Natural killer cell (primary cell): ENCODE data around the gene PCNA. TPM values are rescaled to one million over a fixed set of nuclear protein-coding genes. Genes with fewer than 3 reads are reported as not detected.
"Not testable (repeated sequence)": the region's sequence is repeated elsewhere in the genome, so short reads cannot be mapped to it uniquely, and the experiment has no call there.

Source experiments
- ATAC-seq, 3 donors: fragments of 150-1000 bp in 2 of 3; fragments of 200-7000 bp in 1 of 3; cut with Tn5 transposase; 1 replicate in 1 of 3; 2 replicates in 2 of 3; pipeline ENCODE4 v1.10.0; 2021; ENCODE audit warnings: mild to moderate bottlenecking in 2 of 3, moderate library complexity in 2 of 3
- DNase-seq, 2 donors: peaks; one replicate each; pipeline versions ENCODE4 v3.0.0 to v3.0.0-alpha.2; 2013 to 2021; ENCODE audit warnings: mixed read lengths in 1 of 2
- H3K27ac ChIP-seq: one replicate; pipeline ENCODE4 v1.5.1; 2013; ENCODE audit warnings: mild to moderate bottlenecking, low read length
- H3K27me3 ChIP-seq: one replicate; pipeline ENCODE4 v1.6.1; 2013; ENCODE audit warnings: low read length; ENCODE audit not compliant: control insufficient read depth, insufficient read depth
- H3K36me3 ChIP-seq: one replicate; pipeline ENCODE4 v1.6.1; 2013; ENCODE audit warnings: low read length; ENCODE audit not compliant: control insufficient read depth, insufficient read depth
- H3K4me1 ChIP-seq: one replicate; pipeline ENCODE4 v1.6.1; 2013; ENCODE audit warnings: low read length; ENCODE audit not compliant: control insufficient read depth, insufficient read depth
- H3K4me3 ChIP-seq: one replicate; pipeline ENCODE4 v1.5.1; 2013; ENCODE audit warnings: low read length
- H3K9me3 ChIP-seq: one replicate; pipeline ENCODE4 v1.6.1; 2013; ENCODE audit warnings: low read length; ENCODE audit not compliant: control insufficient read depth, insufficient read depth
- H3K27ac Mint-ChIP-seq, 2 donors: one replicate each; pipeline ENCODE4 v1.8.0; 2022; ENCODE audit warnings: mild to moderate bottlenecking in 2 of 2, mixed read lengths in 2 of 2, moderate library complexity in 1 of 2
- H3K27me3 Mint-ChIP-seq, 2 donors: one replicate each; pipeline ENCODE4 v1.8.0; 2022; ENCODE audit warnings: low read depth in 2 of 2, mixed read lengths in 2 of 2
- H3K36me3 Mint-ChIP-seq: one replicate; pipeline ENCODE4 v1.8.0; 2022; ENCODE audit warnings: mixed read lengths
- H3K4me1 Mint-ChIP-seq, 2 donors: one replicate each; pipeline ENCODE4 v1.8.0; 2022; ENCODE audit warnings: mixed read lengths in 2 of 2
- H3K4me3 Mint-ChIP-seq: one replicate; pipeline ENCODE4 v1.8.0; 2022; ENCODE audit warnings: mild to moderate bottlenecking, moderate library complexity, mixed read lengths
- H3K9me3 Mint-ChIP-seq, 2 donors: one replicate each; pipeline ENCODE4 v1.8.0; 2022; ENCODE audit warnings: mixed read lengths in 2 of 2
- CTCF ChIP-seq: fragments of 200-600 bp; IDR thresholded peaks from one replicate; pipeline ENCODE4 v1.8.0; 2022; ENCODE audit warnings: antibody characterized with exemption
- WGBS: methylation state at CpG from one replicate; pipeline ENCODE4 v1.1.7; 2013; ENCODE audit warnings: missing lambda C conversion rate; ENCODE audit not compliant: insufficient coverage; 5-methylcytosine and 5-hydroxymethylcytosine counted together
- intact Hi-C: fragments of 100-400 bp; cut with micrococcal nuclease; formaldehyde crosslinking; loops from one replicate; pipeline ENCODE4 v1.14.2; 2022
- total RNA-seq, 4 donors: library from RNA; stranded (reverse); fragments of 120-200 nt in 1 of 4; gene quantifications; one replicate each; pipeline versions ENCODE4 v1.2.3 to v1.2.4, GENCODE V29; 2013 to 2022

PCNA gene
- total RNA-seq, 3 donors from 2014 or later (not counting 1 experiment from before 2014, with no cell fraction given), result 41.5 to 50.6 (median 46.9) TPM

- Histone ChIP-seq H3K36me3 (no peaks in the 10 kb centered on the region), H3K4me1 (peaks cover 32% of the 10 kb centered on the region), H3K27ac (no peak overlapping the region), H3K9me3 (no peaks in the 10 kb centered on the region), H3K4me3 (no peak overlapping the region), H3K27me3 (no peaks in the 10 kb centered on the region)
- DNase-seq (no peak), ATAC-seq (no peak)
- 78% methylated on average over 3 of the region's 3 CpGs for WGBS
- H3K9me3 Mint-ChIP-seq, result no peaks in the 10 kb centered on the region
- no peak overlapping the region for H3K4me3 Mint-ChIP-seq
- H3K36me3 Mint-ChIP-seq, result no peaks in the 10 kb centered on the region
- intact Hi-C loops, result no loop called here
- H3K4me1 Mint-ChIP-seq, result peaks cover 21 to 30% of the 10 kb centered on the region in 2 donors
- no peaks in the 10 kb centered on the region for H3K27me3 Mint-ChIP-seq
- TF ChIP-seq CTCF, result no peak
- H3K27ac Mint-ChIP-seq, result peak overlapping the region; percentile 52 to 67
Measured at GRCh38 chr20:5074232-5074674, 45.5 kb downstream of the PCNA start.

GRCh38 chr20:5073660-5074231 lies 46.0 kb downstream of the PCNA start:
- WGBS, result 87% methylated on average over 4 of the region's 4 CpGs
- H3K27ac ChIP-seq, result no peak overlapping the region
- no peak overlapping the region for H3K4me3 Mint-ChIP-seq
- H3K4me1 Mint-ChIP-seq, result peaks cover 20 to 30% of the 10 kb centered on the region in 2 donors
- DNase-seq (no peak), ATAC-seq (no peak)
- no peaks in the 10 kb centered on the region for H3K9me3 Mint-ChIP-seq
- H3K27ac Mint-ChIP-seq, result peak overlapping the region; percentile 52 to 67
- H3K27me3 ChIP-seq, result no peaks in the 10 kb centered on the region
- intact Hi-C loops, result no loop called here
- TF ChIP-seq CTCF, result no peak
- H3K36me3 ChIP-seq, result no peaks in the 10 kb centered on the region
- H3K36me3 Mint-ChIP-seq, result no peaks in the 10 kb centered on the region
- no peaks in the 10 kb centered on the region for H3K27me3 Mint-ChIP-seq
- H3K9me3 ChIP-seq, result no peaks in the 10 kb centered on the region
- H3K4me1 ChIP-seq, result peaks cover 27% of the 10 kb centered on the region
- no peak overlapping the region for H3K4me3 ChIP-seq

- H3K9me3 Mint-ChIP-seq, result no peaks in the 10 kb centered on the region
- intact Hi-C loops, result no loop called here
- no peak for ATAC-seq
- WGBS, result 96% methylated on average over 7 of the region's 8 CpGs
- Histone ChIP-seq H3K4me3 (no peak overlapping the region), H3K36me3 (no peaks in the 10 kb centered on the region), H3K27me3 (no peaks in the 10 kb centered on the region), H3K4me1 (peaks cover 21% of the 10 kb centered on the region), H3K9me3 (no peaks in the 10 kb centered on the region), H3K27ac (no peak overlapping the region)
- H3K27ac Mint-ChIP-seq, result peak overlapping the region; percentile 36 to 67
- no peak for TF ChIP-seq CTCF
- no peaks in the 10 kb centered on the region for H3K36me3 Mint-ChIP-seq
- H3K4me1 Mint-ChIP-seq, result peaks cover 12 to 28% of the 10 kb centered on the region in 2 donors
- no peak overlapping the region for H3K4me3 Mint-ChIP-seq
- no peak for DNase-seq
- no peaks in the 10 kb centered on the region for H3K27me3 Mint-ChIP-seq
Measured at GRCh38 chr20:5072756-5073659, 46.8 kb downstream of the PCNA start.

GRCh38 chr20:5071942-5072341 lies 47.8 kb downstream of the PCNA start:
- WGBS, result 99% methylated on average over 4 of the region's 4 CpGs
- H3K27ac Mint-ChIP-seq, H3K27me3 Mint-ChIP-seq, H3K4me3 Mint-ChIP-seq, DNase-seq, H3K27ac ChIP-seq, intact Hi-C loops, H3K36me3 Mint-ChIP-seq, ATAC-seq, H3K4me3 ChIP-seq, H3K36me3 ChIP-seq, H3K9me3 ChIP-seq, H3K27me3 ChIP-seq, H3K9me3 Mint-ChIP-seq: not testable (repeated sequence)
- H3K4me1 Mint-ChIP-seq, result peaks cover 6 to 20% of the 10 kb centered on the region in 2 donors
- peaks cover 11% of the 10 kb centered on the region for H3K4me1 ChIP-seq
